Stimulated activated CD4-positive, alpha-beta T cell treated with anti-CD3 and anti-CD28 coated beads, Interleukin-1b, Interleukin-23, amount 100 ng/mL, for 1 hour (primary cell): ENCODE measurements around the gene FAM118B.

Source experiments
- DNase-seq, 2 donors: peaks; one replicate each; pipeline ENCODE4 v3.0.0-alpha.2; 2020; ENCODE audit warnings: low read depth in 2 of 2

Gene FAM118B

GRCh38 chr11:126211236-126212088, at the start of gene FAM118B, which contains the start of gene RPUSD4:
FAM118B (plus strand) TSS chr11:126211782; CDS start chr11:126235002, 23,220 bp downstream.
RPUSD4 (minus strand) TSS chr11:126211650; CDS start chr11:126211638, 12 bp downstream.
- peak; percentile 97 to 98 for DNase-seq

GRCh38 chr11:126162306-126163030, 49.1 kb upstream of the FAM118B start:
- DNase-seq, result no peak

- DNase-seq, result no peak
These were observed 48.4 kb upstream of the FAM118B start for GRCh38 chr11:126163074-126163700.

GRCh38 chr11:126163779-126164178, 47.8 kb upstream of the FAM118B start:
- DNase-seq, result no peak

GRCh38 chr11:126164781-126165180, 46.8 kb upstream of the FAM118B start:
- no peak for DNase-seq

- no peak for DNase-seq
These were observed 46.3 kb upstream of the FAM118B start for GRCh38 chr11:126165311-126165720.

- no peak for DNase-seq
These were observed 45.8 kb upstream of the FAM118B start for GRCh38 chr11:126165757-126166156.

- DNase-seq, result no peak
These were observed 45.2 kb upstream of the FAM118B start for GRCh38 chr11:126166413-126166812.

GRCh38 chr11:126167488-126167887, 44.1 kb upstream of the FAM118B start:
- no peak for DNase-seq

GRCh38 chr11:126169291-126169690, 42.3 kb upstream of the FAM118B start:
- DNase-seq, result no peak

GRCh38 chr11:126172596-126173038, 39.0 kb upstream of the FAM118B start:
- no peak for DNase-seq

GRCh38 chr11:126173257-126173656, 38.3 kb upstream of the FAM118B start:
- DNase-seq, result no peak

GRCh38 chr11:126174816-126175215, 36.8 kb upstream of the FAM118B start:
- no peak for DNase-seq

- DNase-seq, result no peak
These were observed 36.2 kb upstream of the FAM118B start for GRCh38 chr11:126175393-126175792.

GRCh38 chr11:126176853-126177470, 34.6 kb upstream of the FAM118B start:
- no peak for DNase-seq

GRCh38 chr11:126181939-126182730, 29.4 kb upstream of the FAM118B start:
- no peak for DNase-seq

GRCh38 chr11:126182787-126183445, 28.7 kb upstream of the FAM118B start:
- no peak for DNase-seq

- no peak for DNase-seq
These were observed 26.1 kb upstream of the FAM118B start for GRCh38 chr11:126185259-126186024.

GRCh38 chr11:126186025-126186698, 25.4 kb upstream of the FAM118B start:
- DNase-seq, result no peak
